Measurements from ENCODE around the gene KCNH4.

DNA sequence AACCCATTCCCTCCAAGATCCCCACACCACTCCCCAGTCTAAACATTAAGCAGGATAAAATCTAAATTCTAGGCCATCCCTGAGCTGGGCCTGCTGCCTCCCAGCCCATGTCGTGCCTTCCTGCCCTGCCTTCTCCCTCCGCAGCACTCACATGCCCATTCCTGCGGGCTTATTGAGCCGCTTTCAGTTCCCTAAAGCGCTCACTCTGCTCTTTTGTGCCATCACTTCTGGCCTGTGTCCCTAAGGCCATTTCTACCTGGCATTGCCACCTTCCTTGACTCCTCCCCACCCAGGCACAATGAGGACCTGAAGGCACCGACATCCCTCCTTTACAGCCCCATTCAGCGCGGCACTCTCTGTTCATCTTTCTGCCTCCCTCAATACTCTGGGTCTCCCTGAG lies 13.1 kb downstream of the KCNH4 start:
- TF ChIP-seq, protein P1, sequence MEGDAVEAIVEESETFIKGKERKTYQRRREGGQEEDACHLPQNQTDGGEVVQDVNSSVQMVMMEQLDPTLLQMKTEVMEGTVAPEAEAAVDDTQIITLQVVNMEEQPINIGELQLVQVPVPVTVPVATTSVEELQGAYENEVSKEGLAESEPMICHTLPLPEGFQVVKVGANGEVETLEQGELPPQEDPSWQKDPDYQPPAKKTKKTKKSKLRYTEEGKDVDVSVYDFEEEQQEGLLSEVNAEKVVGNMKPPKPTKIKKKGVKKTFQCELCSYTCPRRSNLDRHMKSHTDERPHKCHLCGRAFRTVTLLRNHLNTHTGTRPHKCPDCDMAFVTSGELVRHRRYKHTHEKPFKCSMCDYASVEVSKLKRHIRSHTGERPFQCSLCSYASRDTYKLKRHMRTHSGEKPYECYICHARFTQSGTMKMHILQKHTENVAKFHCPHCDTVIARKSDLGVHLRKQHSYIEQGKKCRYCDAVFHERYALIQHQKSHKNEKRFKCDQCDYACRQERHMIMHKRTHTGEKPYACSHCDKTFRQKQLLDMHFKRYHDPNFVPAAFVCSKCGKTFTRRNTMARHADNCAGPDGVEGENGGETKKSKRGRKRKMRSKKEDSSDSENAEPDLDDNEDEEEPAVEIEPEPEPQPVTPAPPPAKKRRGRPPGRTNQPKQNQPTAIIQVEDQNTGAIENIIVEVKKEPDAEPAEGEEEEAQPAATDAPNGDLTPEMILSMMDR (tag by site-specific recombination; IDR thresholded peaks at IDR 0.05) = no peak
- TF ChIP-seq ZSCAN30 (tag by site-specific recombination; IDR thresholded peaks at IDR 0.05) (no peak), ZBTB48 (tag by site-specific recombination; IDR thresholded peaks at IDR 0.05) (no peak), ZEB2 (tag by site-specific recombination; IDR thresholded peaks at IDR 0.05) (no peak), ZNF157 (tag by site-specific recombination; IDR thresholded peaks at IDR 0.05) (no peak), ZFP3 (tag by site-specific recombination; IDR thresholded peaks at IDR 0.05; ENCODE audit: low read depth) (no peak), ZNF660 (tag by site-specific recombination; IDR thresholded peaks at IDR 0.05) (no peak), ZNF202 (tag by site-specific recombination; IDR thresholded peaks at IDR 0.05; ENCODE audit: borderline replicate concordance) (no peak), YY1 (tag by site-specific recombination; IDR thresholded peaks at IDR 0.05) (no peak), ZNF473 (tag by site-specific recombination; IDR thresholded peaks at IDR 0.05) (no peak), ZNF707 (tag by site-specific recombination; IDR thresholded peaks at IDR 0.05) (no peak), ZNF600 (tag by site-specific recombination; IDR thresholded peaks at IDR 0.05) (no peak)
- TF ChIP-seq, protein P2, sequence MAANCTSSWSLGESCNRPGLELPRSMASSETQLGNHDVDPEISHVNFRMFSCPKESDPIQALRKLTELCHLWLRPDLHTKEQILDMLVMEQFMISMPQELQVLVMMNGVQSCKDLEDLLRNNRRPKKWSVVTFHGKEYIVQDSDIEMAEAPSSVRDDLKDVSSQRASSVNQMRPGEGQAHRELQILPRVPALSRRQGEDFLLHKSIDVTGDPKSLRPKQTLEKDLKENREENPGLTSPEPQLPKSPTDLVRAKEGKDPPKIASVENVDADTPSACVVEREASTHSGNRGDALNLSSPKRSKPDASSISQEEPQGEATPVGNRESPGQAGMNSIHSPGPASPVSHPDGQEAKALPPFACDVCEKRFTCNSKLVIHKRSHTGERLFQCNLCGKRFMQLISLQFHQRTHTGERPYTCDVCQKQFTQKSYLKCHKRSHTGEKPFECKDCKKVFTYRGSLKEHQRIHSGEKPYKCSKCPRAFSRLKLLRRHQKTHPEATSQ (tag by site-specific recombination; IDR thresholded peaks at IDR 0.05) = no peak
